LNCAP (cell line): Measurements from ENCODE around the gene SERPINB5.

Experiments used
- CTCF ChIP-seq: fragments of 450-650 bp; IDR thresholded peaks from 2 replicates; pipeline ENCODE4 v1.5.1; 2017; ENCODE audit warnings: mild to moderate bottlenecking

Gene SERPINB5

GRCh38 chr18:63451799-63452660 lies 24.7 kb upstream of the SERPINB5 start:
- no peak for TF ChIP-seq CTCF

GRCh38 chr18:63454497-63454896 lies 22.3 kb upstream of the SERPINB5 start:
- TF ChIP-seq CTCF: no peak

- TF ChIP-seq CTCF: no peak
These were observed 18.8 kb upstream of the SERPINB5 start for GRCh38 chr18:63457977-63458376.

DNA sequence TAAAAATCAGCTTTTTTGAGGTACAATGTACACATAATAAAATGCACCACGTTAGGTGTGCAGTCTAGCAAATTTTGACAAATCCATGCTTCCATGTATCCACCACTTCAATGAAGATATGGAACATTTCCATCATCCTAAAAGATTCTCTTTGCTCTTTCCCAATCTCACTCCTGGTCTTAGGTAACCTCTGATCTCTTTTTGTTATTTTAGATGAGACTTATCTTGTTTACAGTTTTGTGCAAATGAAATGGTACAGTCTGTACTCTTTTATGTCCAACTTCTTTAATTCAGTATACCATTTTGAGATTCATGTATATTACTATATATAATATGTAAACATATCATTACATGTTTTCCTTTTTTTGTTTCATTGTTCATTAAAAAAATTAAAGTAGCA lies 16.3 kb upstream of the SERPINB5 start:
- no peak for TF ChIP-seq CTCF

DNA sequence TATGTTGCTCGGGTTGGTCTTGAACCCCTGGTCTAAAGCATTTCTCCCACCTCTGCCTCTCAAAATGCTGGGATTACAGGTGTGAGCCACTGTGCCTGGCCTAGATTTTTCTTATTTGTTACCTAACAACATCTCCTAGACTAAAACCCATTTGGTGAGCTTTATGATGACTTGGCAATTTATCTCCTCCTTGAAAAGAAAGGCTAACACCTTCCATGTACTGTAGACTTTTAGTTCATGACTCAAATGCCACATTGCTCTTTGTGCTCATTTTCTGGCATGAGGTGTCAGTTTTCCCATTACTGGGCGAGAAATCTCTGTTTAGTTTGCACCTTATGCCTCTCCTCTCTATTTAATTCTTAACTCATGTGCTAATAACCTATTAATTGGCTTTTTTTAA lies 12.3 kb upstream of the SERPINB5 start:
- no peak for TF ChIP-seq CTCF

DNA sequence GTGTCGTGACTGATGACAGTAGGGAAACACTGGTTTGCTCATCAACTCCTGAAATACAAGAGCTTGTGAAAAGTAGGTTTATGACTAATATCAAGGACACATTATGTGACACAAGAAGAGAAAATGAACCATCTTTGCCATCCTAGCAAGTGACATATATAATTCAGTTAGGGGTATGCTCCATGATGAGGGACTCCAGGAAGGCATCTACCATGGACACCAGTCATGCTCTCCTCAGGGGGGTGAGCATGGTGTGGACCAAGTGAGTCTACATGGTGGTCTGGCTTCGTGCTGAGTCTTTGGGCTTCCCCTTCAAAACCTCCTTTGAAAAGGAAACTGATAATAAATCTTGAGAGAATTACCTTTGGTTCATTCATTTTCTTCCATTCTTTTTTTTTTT lies 11.7 kb upstream of the SERPINB5 start:
- no peak for TF ChIP-seq CTCF

DNA sequence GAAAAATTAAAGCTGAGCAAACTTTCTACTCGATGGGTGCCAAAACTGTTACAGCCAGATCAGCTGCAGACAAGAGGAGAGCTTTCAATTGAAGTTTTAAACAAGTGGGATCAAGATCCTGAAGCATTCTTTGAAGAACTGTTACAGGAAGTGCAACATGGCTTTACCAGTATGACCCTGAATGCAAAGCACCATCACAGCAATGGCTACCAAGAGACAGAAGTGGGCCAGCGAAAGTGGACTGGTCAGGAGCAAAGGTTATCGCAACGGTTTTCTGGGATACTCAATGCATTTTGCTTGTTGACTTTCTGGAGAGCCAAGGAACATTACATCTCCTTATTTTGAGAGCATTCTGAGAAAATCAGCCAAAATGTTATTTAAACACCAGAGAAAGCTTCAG lies 9.1 kb upstream of the SERPINB5 start:
- no peak for TF ChIP-seq CTCF
